Kidney (tissue), 14 donors: ENCODE measurements around the gene UBTD1. TPM values are rescaled to one million over a fixed set of nuclear protein-coding genes. Genes with fewer than 3 reads are reported as not detected.

Experiments used
- DNase-seq, 5 donors: peaks; one replicate each; pipeline ENCODE4 v3.0.0-alpha.2; 2013 to 2020
- FAIRE-seq: peaks from 2 replicates; lab custom pipeline; 2012; peaks lifted over from hg19 to GRCh38; lab: Jason Lieb, UNC
- H3K27ac ChIP-seq, 2 donors: one replicate each; pipeline ENCODE4 v1.7.0; 2013; ENCODE audit warnings: low read depth in 2 of 2, low read length in 2 of 2, inconsistent platforms in 1 of 2
- H3K27me3 ChIP-seq: one replicate; pipeline ENCODE4 v1.7.1; 2013; ENCODE audit warnings: low read length, inconsistent platforms; ENCODE audit not compliant: control insufficient read depth, insufficient read depth
- H3K36me3 ChIP-seq, 3 donors: one replicate each; pipeline versions ENCODE4 v1.7.0 to v1.7.1; 2013; ENCODE audit warnings: low read length in 3 of 3, control low read depth in 1 of 3, inconsistent platforms in 1 of 3; ENCODE audit not compliant: insufficient read depth in 3 of 3, control insufficient read depth in 2 of 3
- H3K4me1 ChIP-seq, 3 donors: one replicate each; pipeline versions ENCODE4 v1.7.0 to v1.7.1; 2013; ENCODE audit warnings: low read length in 3 of 3, inconsistent platforms in 1 of 3, low read depth in 1 of 3; ENCODE audit not compliant: control insufficient read depth in 2 of 3, insufficient read depth in 2 of 3
- H3K4me3 ChIP-seq, 3 donors: one replicate each; pipeline versions ENCODE4 v1.7.0 to v1.8.1; 2013; ENCODE audit warnings: low read length in 3 of 3, control low read depth in 1 of 3, inconsistent platforms in 1 of 3
- H3K9ac ChIP-seq, 3 donors: one replicate each; pipeline versions ENCODE4 v1.7.0 to v1.7.1; 2013; ENCODE audit warnings: low read length in 3 of 3, control low read depth in 1 of 3, inconsistent platforms in 1 of 3
- H3K9me3 ChIP-seq, 3 donors: one replicate each; pipeline versions ENCODE4 v1.7.0 to v1.7.1; 2013; ENCODE audit warnings: low read length in 3 of 3, control low read depth in 1 of 3, inconsistent platforms in 1 of 3; ENCODE audit not compliant: control insufficient read depth in 2 of 3, insufficient read depth in 1 of 3
- intact Hi-C: fragments of 100-400 bp; cut with DNase I; formaldehyde crosslinking; loops from one replicate; pipeline ENCODE4 v1.11.1; 2022
- polyA plus RNA-seq: library from polyadenylated mRNA; stranded (reverse); fragments of 350-450 nt; fragmentation: Illumina TruSeq; extraction: RNeasy Lipid Tissue Mini Kit (QIAGEN cat#74804); gene quantifications from one replicate; pipeline ENCODE4 v1.2.3, GENCODE V29; 2014; ENCODE audit warnings: low read depth, low replicate concordance; ENCODE audit not compliant: insufficient read depth
- total RNA-seq: library from RNA; stranded (reverse); fragmentation: NEBNext Ultra II Directional; extraction: Animal tissue kit (Norgen Biotek cat#: 25700); gene quantifications from one replicate; pipeline ENCODE4 v1.2.1, GENCODE V29; 2021
- TF ChIP-seq, protein P1 (sequence below): IDR thresholded peaks from 3 replicates; pipeline ENCODE4 v1.5.1; 2012; ENCODE audit warnings: mild to moderate bottlenecking, moderate library complexity, borderline replicate concordance; ENCODE audit not compliant: insufficient read depth; ENCODE audit errors: extremely low read depth
- donor health status: control.
- donor health status: control.
- donor health status: control.
- donor health status: control.
- donor health status: control.
- donor health status: DM: yes; HTN: yes; CAD: no.
- donor health status: Normal renal cell carcinoma (clear cell type).

The UBTD1 gene
- total and polyA plus RNA-seq, 2 donors from 2014 or later, result 17.4 to 26.1 TPM

DNA sequence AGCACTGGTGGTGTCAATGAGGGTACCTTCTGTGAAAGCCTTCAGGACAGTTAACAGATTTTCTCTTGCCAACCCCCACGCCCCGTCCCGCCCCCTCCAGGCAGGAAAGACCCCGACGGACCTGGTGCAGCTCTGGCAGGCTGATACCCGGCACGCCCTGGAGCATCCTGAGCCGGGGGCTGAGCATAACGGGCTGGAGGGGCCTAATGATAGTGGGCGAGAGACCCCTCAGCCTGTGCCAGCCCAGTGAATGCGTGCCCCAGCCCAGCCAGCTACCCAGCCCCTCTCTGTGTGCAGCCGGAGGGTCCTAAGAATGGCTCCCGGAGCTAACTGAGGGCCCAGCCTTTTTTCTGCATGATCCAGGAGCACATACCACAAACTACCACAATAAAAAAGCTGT is 84.8 kb downstream of the UBTD1 start:
- Histone ChIP-seq H3K36me3 (no peaks in the 10 kb centered on the region), H3K27ac (peak overlapping the region; percentile 94 to 95), H3K9ac (peak overlapping the region in 1 of 3 donors; percentile 86), H3K4me1 (peaks cover 0 to 29% (median 15%) of the 10 kb centered on the region in 3 donors), H3K27me3 (no peaks in the 10 kb centered on the region), H3K9me3 (no peaks in the 10 kb centered on the region), H3K4me3 (no peak overlapping the region)
- DNase-seq, result no peak
- FAIRE-seq, result no peak
- TF ChIP-seq, protein P1, sequence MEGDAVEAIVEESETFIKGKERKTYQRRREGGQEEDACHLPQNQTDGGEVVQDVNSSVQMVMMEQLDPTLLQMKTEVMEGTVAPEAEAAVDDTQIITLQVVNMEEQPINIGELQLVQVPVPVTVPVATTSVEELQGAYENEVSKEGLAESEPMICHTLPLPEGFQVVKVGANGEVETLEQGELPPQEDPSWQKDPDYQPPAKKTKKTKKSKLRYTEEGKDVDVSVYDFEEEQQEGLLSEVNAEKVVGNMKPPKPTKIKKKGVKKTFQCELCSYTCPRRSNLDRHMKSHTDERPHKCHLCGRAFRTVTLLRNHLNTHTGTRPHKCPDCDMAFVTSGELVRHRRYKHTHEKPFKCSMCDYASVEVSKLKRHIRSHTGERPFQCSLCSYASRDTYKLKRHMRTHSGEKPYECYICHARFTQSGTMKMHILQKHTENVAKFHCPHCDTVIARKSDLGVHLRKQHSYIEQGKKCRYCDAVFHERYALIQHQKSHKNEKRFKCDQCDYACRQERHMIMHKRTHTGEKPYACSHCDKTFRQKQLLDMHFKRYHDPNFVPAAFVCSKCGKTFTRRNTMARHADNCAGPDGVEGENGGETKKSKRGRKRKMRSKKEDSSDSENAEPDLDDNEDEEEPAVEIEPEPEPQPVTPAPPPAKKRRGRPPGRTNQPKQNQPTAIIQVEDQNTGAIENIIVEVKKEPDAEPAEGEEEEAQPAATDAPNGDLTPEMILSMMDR, result no peak
- intact Hi-C loops, result no loop called here

DNA sequence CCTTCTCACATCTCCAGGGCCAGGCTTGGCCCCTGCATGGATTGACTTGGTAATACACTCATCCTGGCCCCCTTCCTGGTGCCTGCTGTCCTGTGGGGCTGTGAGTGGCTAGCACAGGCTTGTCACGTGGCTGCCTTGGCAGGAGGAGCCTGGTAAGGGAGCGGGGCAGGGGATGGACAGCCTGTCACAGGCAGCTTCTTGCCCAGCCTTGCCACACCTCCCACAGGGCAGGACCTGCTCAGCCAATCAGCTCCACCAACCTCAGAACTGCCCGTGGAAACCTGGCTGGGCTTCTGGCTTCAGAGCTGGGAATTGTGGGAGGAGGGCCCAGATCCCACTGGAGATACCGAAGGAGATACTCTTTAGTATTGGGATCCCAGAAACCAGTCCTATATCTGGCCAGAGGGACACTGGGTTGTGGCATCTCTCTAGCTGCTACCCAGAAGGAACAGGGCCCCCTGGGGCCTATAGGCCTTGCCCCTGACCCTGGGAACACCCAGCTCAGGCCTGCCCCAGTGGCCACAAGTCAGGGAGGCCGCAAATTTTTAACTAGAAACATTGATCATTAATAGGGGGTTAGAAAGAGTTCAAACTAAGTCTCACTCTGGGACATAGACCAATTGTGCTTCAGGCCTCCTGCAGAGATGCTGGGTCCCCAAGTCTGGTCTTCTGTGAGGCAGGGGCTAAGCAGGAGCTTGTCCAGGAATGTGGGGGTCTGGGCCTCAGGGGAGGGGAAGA is 85.5 kb downstream of the UBTD1 start, which contains the start of gene HOGA1:
Gene HOGA1 (plus strand): TSS at position 330 of the 738 bp plus-strand sequence. CDS start 315 bp downstream, at position 645.
- TF ChIP-seq, protein P1, result no peak
- Histone ChIP-seq H3K27ac (peak within 1 kb of the TSS; percentile 94 to 95), H3K4me1 (peaks cover 0 to 32% (median 17%) of the 10 kb centered on the region in 3 donors), H3K9me3 (no peaks in the 10 kb centered on the region), H3K36me3 (no peaks in the 10 kb centered on the region), H3K27me3 (no peaks in the 10 kb centered on the region), H3K4me3 (peak within 1 kb of the TSS in 2 of 3 donors; percentile 40 to 76), H3K9ac (peak within 1 kb of the TSS in 1 of 3 donors; percentile 86)
- intact Hi-C loops, result no loop called here
- FAIRE-seq, result peak; percentile 21
- peak; percentile 86 to 95 (median 88) for DNase-seq

DNA sequence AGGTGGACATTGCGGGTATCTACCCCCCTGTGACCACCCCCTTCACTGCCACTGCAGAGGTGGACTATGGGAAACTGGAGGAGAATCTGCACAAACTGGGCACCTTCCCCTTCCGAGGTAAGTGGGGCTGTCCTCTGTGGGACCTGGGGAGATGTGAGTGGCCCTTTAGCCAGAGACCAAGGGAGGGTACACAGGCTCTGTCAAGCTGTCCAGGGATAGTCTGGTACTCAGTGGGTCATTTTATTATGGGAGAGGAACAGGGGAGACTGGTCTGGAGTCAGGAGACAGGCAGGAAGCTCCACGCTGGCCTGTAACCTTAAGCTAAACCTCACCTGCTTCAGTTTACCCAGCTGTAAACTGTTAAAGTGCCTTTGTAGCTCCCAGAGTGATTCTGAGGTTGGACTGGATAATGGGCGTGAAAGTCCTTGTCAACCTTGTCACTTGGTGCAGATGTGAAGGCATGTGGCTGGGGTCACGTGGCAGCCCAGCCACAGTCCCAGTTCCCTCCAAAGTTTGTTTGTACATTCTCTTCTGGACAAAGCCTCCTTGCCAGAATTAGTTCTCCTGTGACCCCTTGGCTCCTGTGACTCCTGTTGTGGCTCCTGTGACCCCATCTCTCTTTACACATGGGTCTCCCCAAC is 86.2 kb downstream of the UBTD1 start:
- Histone ChIP-seq H3K27me3 (no peaks in the 10 kb centered on the region), H3K4me3 (peak overlapping the region in 2 of 3 donors; percentile 40 to 76), H3K9me3 (no peaks in the 10 kb centered on the region), H3K9ac (peak overlapping the region in 1 of 3 donors; percentile 86), H3K27ac (peak overlapping the region; percentile 94 to 95), H3K36me3 (no peaks in the 10 kb centered on the region), H3K4me1 (peaks cover 0 to 32% (median 17%) of the 10 kb centered on the region in 3 donors)
- TF ChIP-seq, protein P1, result no peak
- DNase-seq (no peak), FAIRE-seq (no peak)
- intact Hi-C loops, result no loop called here
